Spleen (tissue), 7 donors: ENCODE measurements around the gene TNFRSF25.

Source experiments
- POLR2A ChIP-seq, 3 donors: fragments of 450-650 bp; IDR thresholded peaks; one replicate each; pipeline ENCODE4 v1.5.1; 2017; ENCODE audit warnings: antibody characterized with exemption in 3 of 3, mild to moderate bottlenecking in 1 of 3
- TF ChIP-seq, protein P1 (sequence below), 11 experiments: fragments of 200-600 bp in 7 of 11; fragments of 450-650 bp in 4 of 11; sonication (generic) in 4 of 11; IDR thresholded peaks in 8 of 11; conservative IDR thresholded peaks in 3 of 11; 1 replicate in 7 of 11; 2 replicates in 4 of 11; pipeline versions ENCODE4 v1.4.0 to v1.8.0; 2016 to 2021; ENCODE audit warnings: antibody characterized with exemption in 11 of 11, inconsistent platforms in 4 of 11, mild to moderate bottlenecking in 1 of 11
- donor health status: DM: no; HTN: no; CAD: no; lungs with moderate emphysema.
- donor health status: DM: no; HTN: no; CAD: no.
- donor health status: DM: no; HTN: no; CAD: no.

- TF ChIP-seq, protein P1, sequence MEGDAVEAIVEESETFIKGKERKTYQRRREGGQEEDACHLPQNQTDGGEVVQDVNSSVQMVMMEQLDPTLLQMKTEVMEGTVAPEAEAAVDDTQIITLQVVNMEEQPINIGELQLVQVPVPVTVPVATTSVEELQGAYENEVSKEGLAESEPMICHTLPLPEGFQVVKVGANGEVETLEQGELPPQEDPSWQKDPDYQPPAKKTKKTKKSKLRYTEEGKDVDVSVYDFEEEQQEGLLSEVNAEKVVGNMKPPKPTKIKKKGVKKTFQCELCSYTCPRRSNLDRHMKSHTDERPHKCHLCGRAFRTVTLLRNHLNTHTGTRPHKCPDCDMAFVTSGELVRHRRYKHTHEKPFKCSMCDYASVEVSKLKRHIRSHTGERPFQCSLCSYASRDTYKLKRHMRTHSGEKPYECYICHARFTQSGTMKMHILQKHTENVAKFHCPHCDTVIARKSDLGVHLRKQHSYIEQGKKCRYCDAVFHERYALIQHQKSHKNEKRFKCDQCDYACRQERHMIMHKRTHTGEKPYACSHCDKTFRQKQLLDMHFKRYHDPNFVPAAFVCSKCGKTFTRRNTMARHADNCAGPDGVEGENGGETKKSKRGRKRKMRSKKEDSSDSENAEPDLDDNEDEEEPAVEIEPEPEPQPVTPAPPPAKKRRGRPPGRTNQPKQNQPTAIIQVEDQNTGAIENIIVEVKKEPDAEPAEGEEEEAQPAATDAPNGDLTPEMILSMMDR (IDR thresholded peaks at IDR 0.05 in 8 of 11, conservative IDR thresholded peaks at IDR 0.05 in 3 of 11) = no peak
- no peak for TF ChIP-seq POLR2A (IDR thresholded peaks at IDR 0.05)
Measured at GRCh38 chr1:6426972-6427350, 39.0 kb downstream of the TNFRSF25 start.
